UCSD-AML1 (cell line): ENCODE results near the gene SLC8A1.

Experiments used
- DNase-seq: peaks from one replicate; lab custom pipeline; 2025; ENCODE audit not compliant: unreplicated experiment; lab: John Stamatoyannopoulos, UW

Gene SLC8A1

DNA sequence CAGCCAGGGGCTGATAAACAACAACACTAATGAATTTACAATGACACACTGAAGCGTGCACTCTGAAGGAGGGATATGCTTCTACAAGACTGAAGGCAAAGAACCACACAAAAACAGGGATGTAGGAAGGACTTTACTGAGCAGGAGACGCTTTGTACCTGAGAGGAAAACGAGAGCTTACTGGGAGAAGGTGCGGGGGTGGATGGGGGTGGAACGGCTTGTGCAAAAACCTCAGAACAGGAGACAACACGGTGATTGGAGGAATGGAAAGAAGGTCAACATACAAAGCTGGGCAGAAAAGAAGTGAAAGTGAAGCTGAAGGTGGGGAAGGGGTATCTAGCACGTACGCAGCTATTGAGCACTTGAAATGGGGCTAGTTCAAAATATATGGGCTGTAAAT, 93.1 kb downstream of the SLC8A1 start:
- DNase-seq, result no peak

DNA sequence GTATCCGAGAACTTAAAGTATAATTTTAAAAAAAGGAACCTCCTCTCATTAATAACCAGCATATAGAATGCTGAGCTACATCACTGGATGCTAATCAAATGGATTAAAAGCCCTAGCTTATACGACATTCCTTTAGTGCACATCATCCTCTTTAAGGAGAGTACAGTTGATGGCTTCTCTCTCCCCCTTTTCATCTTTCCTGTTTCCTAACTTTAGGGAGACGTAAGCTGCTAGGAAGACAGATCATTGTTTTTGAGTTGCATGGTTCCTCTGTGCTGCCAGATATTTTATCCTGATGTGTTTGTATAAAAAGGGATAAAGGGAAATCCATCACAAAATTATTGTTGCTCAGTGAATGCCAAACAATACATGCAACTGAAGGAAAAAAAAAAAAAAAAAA, 94.2 kb downstream of the SLC8A1 start:
- DNase-seq, result no peak

DNA sequence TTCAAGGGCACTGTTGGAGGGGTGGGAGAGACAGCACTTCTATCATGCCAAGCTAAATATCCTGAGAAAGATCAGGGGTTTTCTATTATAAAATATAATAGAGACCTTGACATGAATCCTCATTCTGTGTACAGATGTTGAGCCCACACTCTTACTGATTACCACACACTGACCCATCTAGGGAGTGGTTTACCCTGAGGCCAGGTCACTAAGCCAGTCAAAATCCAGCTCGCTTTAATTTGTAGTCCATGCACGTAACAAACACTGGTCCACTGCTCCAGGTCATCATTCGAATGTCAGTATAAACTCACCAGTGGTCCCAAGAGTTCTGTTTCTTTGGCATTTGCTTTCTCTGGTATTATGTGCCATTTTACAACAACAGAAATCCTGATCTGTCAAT, 96.4 kb downstream of the SLC8A1 start:
- DNase-seq, result no peak

DNA sequence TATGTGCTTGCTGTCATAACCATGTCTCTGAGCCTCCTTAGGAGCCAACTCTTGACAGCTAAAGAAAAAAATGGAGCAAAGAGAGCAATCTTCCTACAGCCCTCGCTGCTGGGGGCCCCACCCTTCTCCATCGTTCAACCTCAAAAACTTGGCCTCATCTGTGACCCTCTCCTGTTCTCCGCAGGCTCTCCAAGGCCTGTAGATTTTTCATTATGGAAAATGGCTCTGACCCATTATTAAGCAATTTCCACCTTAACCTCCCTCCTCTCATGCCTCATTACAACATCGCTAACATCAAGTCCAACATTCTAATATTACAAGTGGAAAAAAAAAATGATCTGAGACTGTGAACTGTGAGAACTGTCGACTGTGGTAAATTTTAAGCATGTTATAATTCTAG, 98.7 kb downstream of the SLC8A1 start:
- no peak for DNase-seq

DNA sequence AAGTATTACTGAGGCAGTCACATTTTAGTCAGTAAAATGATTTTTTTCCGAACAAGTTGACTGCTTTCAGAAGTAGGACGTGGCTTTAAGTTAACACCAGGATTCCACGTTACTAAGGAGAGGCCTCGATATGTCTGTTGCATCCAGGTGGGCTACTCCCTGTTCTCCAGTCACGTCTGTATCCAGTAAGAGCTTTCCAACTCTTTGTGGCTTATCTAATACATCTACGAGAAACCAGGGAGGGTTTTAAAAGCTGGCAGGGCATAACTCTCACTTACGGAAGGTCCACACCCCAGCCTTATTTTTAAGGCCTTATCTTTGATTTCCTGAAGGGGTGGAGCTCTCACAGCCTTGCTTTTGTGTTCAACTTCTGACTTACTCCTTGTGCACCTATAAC, 99.2 kb downstream of the SLC8A1 start:
- DNase-seq, result no peak

DNA sequence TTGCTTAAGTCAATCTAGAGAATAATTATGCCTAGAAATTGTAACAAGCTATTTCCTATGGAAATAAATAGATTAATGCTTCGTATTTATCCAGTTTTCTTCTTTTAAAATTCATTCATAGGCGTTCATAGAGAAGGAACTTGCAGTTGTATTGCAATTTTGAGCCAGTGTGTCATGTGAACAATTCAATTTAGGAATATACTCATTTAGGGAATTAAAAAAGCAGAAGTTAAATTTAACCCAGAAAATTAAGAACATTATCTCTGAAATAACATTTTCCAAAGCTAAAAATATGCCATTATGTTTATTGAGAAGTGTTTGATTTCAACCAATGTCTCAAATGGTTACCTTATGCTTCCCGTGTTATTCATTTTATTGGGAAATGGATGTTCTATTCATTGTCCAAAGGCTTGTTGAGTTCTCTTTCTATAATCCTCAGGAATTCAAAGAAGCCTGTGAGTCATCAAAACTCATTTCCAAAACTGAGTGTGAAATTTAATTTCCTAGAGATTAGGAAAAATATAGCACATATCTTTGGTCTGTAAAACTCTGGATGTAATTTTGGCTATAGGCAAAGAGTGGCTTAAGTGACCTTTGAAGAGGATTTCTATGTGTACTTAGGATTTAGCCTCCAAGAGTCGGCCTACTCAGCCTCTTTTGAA, 99.7 kb downstream of the SLC8A1 start:
- no peak for DNase-seq

DNA sequence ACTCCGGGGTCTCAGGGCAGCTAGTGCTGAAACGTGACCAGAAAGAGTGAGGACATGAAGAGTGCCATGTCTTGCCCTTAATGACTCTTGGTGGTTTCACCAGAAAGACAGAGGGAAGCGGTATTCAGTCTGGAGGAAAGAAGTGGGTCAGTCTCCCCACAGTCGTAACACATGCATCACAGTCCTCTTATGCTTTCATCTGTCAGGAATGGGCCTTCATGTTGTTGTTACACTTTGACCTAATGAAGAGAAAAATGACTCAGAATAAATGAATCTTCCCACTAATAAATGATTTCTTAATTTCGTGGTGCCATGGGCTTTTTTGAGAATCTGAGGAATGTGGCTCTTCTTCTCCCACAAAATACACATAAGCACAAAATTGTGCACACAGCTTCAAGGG, 103.2 kb downstream of the SLC8A1 start:
- DNase-seq, result no peak

DNA sequence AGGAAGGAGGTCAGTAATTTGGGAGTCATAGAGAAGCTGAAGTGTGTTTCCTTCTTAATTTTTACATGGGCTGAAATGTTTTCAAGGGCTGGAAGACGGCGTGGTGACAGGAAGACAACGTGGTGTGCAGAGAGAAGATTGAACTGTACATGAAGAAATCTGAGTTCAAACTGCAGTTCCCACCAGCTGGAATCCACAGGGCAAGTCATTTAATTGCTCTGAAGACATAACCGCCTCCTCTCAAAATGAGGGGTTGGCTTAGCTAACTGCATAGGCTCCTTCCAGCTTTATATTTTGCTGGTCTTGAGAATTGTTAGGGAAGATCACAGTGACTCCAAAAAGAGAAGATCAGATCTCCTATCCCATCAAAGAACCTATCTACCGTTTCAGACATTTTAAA, 103.9 kb downstream of the SLC8A1 start:
- DNase-seq, result no peak

DNA sequence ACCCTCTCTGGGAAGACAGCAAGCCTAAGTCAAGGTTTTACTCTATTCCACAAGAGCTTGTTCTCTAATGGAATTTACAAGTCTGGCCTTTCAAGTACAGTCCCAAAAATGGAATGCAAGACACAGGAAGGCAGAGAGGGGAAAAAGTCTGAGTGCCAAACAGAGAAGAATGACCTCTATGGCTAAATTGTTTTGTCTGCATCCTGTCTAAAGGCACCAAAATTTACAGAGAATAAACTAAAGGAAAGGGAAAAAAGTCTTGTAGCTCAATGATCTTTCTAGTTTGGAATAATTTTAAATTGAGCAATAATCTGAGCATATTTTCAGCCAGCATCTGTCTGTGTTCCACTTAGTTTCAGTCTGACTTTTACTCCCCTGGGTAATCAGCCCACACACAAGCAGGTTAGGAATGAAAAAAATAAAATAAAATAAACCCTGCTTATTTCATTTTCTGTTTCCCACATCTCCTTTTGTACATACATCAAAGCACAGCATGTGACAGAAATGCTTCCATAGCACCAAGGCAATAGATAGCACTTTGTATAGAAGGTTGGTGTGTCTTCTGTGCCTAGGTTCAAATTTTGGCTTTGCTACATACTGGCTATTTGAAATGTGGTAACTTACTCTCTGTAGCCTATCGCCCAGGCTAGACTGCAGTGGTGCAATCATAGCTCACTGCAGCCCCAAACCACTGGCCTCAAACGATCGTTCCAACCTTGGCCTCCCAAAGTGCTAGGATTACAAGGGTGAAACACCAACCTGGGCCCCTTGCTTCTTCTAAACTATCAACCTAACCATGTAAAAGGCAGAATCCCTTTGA, 105.1 kb downstream of the SLC8A1 start:
- DNase-seq, result no peak

DNA sequence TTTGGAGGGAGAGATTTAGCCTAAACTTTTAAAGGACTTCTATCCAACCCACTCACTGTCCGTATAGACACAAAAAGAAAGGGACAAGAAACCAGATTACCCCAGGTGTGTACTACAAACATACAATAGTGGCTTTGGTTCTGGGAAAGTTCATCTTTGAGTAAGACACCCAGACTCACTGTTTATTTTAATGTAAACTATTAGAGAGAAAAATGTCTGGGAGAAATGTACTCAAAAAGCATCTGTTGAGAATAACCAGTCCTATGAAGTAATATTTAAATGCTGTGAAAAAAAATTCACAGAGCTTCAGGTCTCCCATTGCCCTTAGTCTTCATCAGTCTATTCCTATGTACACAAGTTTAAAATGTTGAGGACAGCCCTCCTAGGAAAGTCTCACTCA, 107.5 kb downstream of the SLC8A1 start:
- DNase-seq, result no peak

DNA sequence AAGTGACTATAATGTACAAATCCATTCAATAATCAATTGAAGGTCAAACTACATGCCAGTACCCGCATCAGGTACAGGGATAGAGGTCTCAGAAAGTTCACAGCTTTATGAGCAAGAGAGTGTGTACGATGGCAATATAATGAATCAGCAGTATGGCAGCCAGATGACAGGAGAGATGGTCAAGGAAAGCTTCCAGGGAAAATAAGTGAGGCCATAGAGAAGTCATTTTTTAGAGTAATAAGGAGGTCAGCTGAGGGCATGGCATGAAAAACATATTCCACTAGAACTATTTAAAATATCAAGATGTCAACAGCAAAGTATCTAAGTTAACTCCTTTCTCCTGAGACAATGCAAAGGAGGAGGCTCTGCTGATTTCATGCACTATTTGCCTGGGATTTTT, 108.0 kb downstream of the SLC8A1 start:
- no peak for DNase-seq

DNA sequence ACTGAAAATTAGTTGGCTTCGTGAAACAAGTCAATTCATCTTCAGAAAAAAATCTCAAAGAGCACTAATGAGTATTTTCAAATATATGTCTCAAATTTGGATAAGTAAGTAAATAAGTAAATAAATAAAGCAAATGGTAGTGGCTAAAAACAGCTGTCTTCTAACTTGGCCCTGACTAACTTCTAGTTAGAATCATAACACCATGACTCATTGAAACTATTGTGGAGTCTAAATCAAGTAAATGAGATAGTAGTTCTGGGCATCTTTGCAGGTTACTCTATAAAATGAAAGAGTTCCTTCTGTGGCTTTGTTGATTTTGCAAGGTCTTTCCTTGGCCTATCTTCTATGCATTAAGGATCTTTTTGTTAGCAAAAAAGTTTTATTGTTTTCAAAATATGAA, 110.7 kb downstream of the SLC8A1 start:
- DNase-seq, result no peak

DNA sequence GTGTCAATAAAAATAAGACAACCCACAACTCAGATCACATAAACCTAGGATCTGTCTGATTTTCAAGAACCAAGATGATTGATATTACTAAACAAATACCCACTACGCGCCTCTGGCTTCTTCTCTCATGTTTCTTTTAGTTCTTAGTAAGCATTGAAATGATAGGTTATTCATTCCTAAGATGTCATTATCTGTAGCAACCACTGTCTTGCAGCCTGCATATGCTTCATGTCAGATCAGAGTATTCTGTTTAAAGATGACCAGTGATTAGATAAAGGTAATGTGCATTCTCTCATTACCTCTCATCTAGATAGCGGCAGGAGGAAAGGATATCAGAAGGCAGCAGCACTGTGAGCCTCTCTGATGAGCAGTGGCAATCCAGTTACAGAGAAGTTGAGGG, 112.9 kb downstream of the SLC8A1 start:
- DNase-seq, result no peak

DNA sequence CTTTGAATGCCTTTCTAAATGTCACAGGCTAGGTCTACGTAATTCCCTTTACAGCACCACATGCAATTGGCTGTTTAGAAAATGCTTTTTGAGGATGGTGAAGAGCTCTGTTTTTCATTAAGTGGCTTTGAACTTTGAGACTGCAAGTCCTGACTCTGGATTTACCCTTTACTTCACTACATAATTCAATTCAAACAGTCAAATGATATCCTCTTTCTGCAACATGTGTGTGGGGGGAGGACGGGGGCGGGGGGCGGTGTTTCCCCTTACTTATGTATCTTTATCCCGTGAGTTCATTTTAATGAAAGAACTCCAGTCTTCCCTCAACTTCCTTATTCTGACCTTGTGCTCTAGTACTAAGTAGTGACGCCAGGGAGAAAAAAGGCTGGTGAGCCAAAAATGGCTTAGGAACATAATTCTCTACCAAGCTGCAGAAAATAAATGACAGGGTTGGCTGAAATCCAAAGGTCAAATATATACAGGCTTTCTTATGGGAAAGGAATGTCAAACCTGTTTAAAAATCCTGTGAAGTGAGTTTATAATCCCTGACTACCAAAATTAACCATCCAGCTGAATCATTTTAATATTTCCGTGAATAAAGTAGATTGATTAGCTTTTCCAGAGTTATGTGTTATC, 119.6 kb downstream of the SLC8A1 start:
- DNase-seq, result no peak

DNA sequence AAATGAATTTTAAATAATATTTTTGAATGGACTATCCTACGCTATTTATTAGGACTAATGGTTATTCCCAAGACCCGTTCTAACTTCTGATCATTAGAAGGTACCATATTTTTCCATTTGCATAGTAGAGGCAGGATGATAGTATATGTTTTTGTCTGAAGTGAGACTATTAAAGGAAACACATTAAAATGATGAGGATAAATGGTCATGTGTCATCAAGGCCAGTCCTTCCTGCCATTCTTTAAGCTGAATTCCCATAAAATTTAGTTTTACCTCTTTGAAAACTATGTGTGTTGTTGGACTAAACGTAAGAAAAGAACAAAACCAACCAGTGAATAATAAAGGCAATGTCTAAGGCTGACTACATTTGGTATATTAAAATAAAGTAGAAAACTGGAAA, 121.8 kb downstream of the SLC8A1 start:
- no peak for DNase-seq

DNA sequence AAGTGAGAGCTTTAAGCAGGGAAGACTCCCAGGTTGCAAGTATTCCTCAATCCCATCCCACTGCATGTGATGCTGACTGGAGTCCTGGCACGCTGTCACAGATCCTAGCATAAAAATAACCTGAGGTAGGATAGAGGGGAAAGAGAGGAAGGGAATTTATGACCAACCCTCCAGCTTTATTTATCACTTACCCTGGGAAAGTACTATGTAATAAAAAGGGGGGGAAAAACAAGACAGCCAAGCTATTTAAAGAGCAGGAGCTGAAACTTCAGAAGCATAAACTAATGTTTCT, 122.2 kb downstream of the SLC8A1 start:
- no peak for DNase-seq

DNA sequence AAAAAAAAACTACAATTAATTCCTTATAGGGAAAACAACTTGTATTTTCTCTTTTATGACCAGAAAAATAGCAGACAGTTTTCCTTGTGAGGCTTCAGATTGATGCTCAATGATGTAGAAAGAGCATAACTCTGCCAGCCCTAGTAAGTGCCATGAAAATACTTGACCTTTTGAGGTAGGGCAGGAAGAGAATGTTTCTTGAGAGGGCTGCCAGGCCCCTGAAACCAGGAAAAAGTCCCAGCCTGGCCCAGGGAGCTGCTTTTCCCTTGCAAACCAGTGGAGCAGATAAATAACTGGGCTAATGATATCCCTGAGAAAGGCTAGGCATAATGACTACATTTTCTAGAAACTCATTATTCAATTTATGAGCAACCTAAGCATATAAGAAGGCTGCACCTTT, 126.8 kb downstream of the SLC8A1 start:
- DNase-seq, result no peak

DNA sequence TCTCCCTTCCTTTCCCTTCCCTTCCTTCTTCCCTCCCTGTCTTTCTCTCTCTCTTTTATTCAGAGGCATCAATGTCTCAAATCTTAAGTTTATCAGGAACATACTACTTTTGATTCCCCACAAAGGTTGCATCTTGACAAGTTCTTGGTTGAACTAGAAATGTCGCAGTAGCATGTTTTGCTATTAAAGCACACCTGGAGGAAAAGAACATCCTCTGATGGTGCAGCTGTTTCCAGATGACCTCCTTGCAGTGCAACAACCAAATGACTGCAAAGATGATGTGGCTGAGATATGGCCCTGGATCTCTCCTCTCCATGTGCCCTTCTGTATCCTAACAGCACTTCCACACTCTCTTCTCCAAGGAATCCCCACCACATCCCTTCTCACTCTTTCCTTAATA, 127.2 kb downstream of the SLC8A1 start:
- DNase-seq, result no peak

DNA sequence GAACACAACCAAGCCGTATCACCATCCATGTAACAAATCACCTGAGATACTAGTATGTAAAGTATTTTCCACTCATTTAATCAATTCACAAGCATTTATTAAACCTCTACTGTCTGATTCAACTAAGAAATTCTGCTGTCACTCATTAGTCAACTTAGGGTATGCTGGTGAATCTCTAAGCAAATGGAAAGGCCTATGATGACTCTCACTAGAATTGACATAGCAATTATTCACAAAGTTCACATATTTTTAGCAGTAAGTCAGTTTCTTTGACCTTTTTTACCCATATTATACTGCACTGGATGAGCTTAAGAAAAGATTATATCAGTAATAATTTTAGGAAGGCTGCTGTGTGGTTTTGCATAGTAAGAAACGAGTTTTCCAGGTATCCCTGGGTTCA, 130.1 kb downstream of the SLC8A1 start:
- DNase-seq, result no peak

DNA sequence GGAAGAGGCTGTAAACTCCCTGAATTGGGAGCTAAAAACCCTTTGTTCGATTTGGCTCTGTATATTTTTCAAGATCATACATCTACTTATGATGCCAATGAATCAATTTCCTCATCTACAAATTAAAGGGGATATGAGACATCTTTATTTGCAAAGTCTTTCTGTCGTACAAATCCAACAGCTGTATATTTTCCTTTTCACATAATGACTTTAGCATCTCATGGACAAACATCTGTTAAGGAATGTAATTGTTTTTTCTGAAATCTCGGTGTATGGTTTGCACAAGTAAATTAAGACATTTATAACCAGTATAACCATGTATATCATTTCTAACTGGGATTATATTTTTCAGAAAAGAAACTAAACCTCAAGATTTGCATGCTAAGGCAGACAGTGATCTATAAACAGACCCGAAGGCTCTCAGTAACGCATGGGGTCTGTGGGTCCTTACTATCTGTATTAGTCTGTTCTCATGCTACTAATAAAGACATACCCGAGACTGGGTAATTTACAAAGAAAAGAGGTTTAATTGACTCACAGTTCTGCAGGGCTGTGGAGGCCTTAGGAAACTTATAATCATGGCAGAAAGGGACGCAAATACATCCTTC, 130.8 kb downstream of the SLC8A1 start:
- no peak for DNase-seq

DNA sequence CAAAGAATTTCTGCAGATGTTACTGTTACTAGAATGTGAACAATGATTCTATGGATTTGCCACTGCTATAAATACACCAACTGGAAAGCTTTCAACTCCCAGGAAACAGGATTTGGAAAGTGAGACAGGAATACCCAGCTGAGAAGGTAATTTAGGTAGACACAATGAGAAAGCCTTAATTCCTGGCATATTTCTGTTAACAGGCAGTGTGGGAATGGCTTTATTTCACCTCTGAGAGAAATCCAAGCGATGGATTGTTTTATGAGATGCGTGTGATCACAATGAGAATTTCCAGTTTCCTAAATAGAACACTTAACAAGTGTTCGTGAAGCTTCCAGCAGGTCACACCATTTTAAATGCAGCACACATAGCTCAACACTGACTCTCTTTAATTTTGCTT, 133.0 kb downstream of the SLC8A1 start:
- DNase-seq, result no peak

DNA sequence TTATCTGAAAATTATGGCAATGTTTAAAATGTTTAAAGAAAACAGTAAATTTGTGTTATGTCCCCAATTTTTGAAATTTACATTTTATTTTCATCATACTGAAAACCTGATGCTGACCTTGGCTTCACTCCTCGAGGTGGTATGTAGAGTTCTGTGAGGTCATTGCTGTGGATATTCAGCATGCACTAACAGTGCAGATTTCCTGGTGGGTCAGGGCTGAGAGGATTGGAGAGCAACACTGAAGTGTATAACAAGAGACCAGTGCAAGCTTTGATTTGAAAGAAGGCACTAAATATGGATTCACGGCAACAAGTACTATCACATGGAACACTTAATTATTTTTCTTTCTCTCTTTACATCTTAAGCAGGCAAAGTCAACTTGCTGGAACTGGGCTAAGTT, 134.1 kb downstream of the SLC8A1 start:
- no peak for DNase-seq
